GM12878 (cell line): ENCODE measurements around the gene TRABD2B. TPM values are rescaled to one million over a fixed set of nuclear protein-coding genes. Genes with fewer than 3 reads are reported as not detected.

ENCODE experiments used
- ATAC-seq: fragments of 200-7000 bp; cut with Tn5 transposase; 3 replicates; pipeline ENCODE4 v1.9.1; 2020; ENCODE audit warnings: mild to moderate bottlenecking, moderate library complexity
- BruUV-seq: library from RNA; stranded (reverse); fragments of 400-500 nt; replicated peaks from 2 replicates; lab custom pipeline; 2021; lab: Mats Ljungman, UMichigan
- CTCF ChIA-PET: fragments of 300-600 bp; sonication (Branson Sonifier 250); formaldehyde crosslinking; extraction: SDS; loops from one replicate; lab custom pipeline; 2021; ENCODE audit warnings: inconsistent platforms; lab: Yijun Ruan, JAX
- POLR2A ChIA-PET: fragments of 350-600 bp; formaldehyde crosslinking; extraction: SDS; loops from one replicate; lab custom pipeline; 2021; ENCODE audit warnings: inconsistent platforms; lab: Charles Lee
- RAD21 ChIA-PET: fragments of 300-600 bp; sonication (Branson Sonifier 250); formaldehyde crosslinking; loops from one replicate; lab custom pipeline; 2023; ENCODE audit warnings: antibody characterized with exemption; ENCODE audit not compliant: unreplicated experiment; lab: Charles Lee
- SMC1A ChIA-PET: fragments of 300-600 bp; sonication (Branson Sonifier 250); formaldehyde crosslinking; loops from one replicate; lab custom pipeline; 2023; ENCODE audit not compliant: unreplicated experiment, uncharacterized antibody; lab: Charles Lee
- DNase-seq: peaks from one replicate; pipeline ENCODE4 v3.0.0-alpha.2; 2011; ENCODE audit warnings: low read depth, low spot score
- FAIRE-seq: peaks from 3 replicates; lab custom pipeline; 2011; peaks lifted over from hg19 to GRCh38; lab: Jason Lieb, UNC
- H2AFZ ChIP-seq: 2 replicates; pipeline ENCODE4 v1.6.0; 2011; ENCODE audit warnings: low read depth, low read length, control low read depth; ENCODE audit not compliant: control insufficient read depth
- H3K27ac ChIP-seq: 2 replicates; pipeline ENCODE4 v1.5.1; 2011; ENCODE audit warnings: control low read depth; ENCODE audit not compliant: control insufficient read depth, insufficient read depth
- H3K27me3 ChIP-seq, 2 experiments: replicated peaks in 1 of 2; 2 replicates each; pipeline versions ENCODE4 v1.6.0 to v1.6.1; 2011; ENCODE audit warnings: low read length in 1 of 2; ENCODE audit not compliant: control insufficient read depth in 2 of 2, insufficient read depth in 2 of 2
- H3K36me3 ChIP-seq, 2 experiments: 2 replicates each; pipeline ENCODE4 v1.5.1; 2011; ENCODE audit warnings: low read length in 1 of 2; ENCODE audit not compliant: control insufficient read depth in 2 of 2, insufficient read depth in 2 of 2
- H3K4me1 ChIP-seq: 2 replicates; pipeline ENCODE4 v1.6.1; 2011; ENCODE audit warnings: mild to moderate bottlenecking, low read length, moderate library complexity, mixed read lengths; ENCODE audit not compliant: control insufficient read depth, insufficient read depth
- H3K4me2 ChIP-seq: 2 replicates; pipeline ENCODE4 v1.6.0; 2011; ENCODE audit warnings: control low read depth; ENCODE audit not compliant: control insufficient read depth, insufficient read depth
- H3K4me3 ChIP-seq: fragments of 200-600 bp; sonication (generic); 2 replicates; pipeline ENCODE4 v1.5.1; 2016
- H3K79me2 ChIP-seq: 2 replicates; pipeline ENCODE4 v1.6.0; 2011; ENCODE audit warnings: low read length; ENCODE audit not compliant: control insufficient read depth, insufficient read depth
- H3K9ac ChIP-seq: 2 replicates; pipeline ENCODE4 v1.8.0; 2011; ENCODE audit warnings: low read length, control low read depth, mixed read lengths; ENCODE audit not compliant: control insufficient read depth, insufficient read depth
- H3K9me3 ChIP-seq: replicated peaks from 3 replicates; pipeline ENCODE4 v1.5.1; 2011; ENCODE audit warnings: mild to moderate bottlenecking, low read length; ENCODE audit not compliant: control insufficient read depth, insufficient read depth
- H4K20me1 ChIP-seq: 2 replicates; pipeline ENCODE4 v1.6.0; 2011; ENCODE audit not compliant: control insufficient read depth, insufficient read depth
- BHLHE40 ChIP-seq, 2 experiments: fragments of 450-650 bp in 1 of 2; IDR thresholded peaks; 2 replicates each; pipeline ENCODE4 v1.6.1; 2011 to 2017; ENCODE audit warnings: low read depth in 2 of 2, borderline replicate concordance in 1 of 2, improper control_type of control experiment in 1 of 2, low read length in 1 of 2, mild to moderate bottlenecking in 1 of 2
- BRCA1 ChIP-seq: IDR thresholded peaks from 2 replicates; pipeline ENCODE4 v1.6.1; 2011; ENCODE audit warnings: low read depth, low read length, improper control_type of control experiment
- CEBPB ChIP-seq, 2 experiments: fragments of 150-350 bp in 1 of 2; IDR thresholded peaks; 2 replicates each; pipeline ENCODE4 v1.6.1; 2012 to 2014; ENCODE audit warnings: low read depth in 2 of 2, low read length in 2 of 2, borderline replicate concordance in 1 of 2, inconsistent platforms in 1 of 2
- IKZF2 ChIP-seq, 2 experiments: fragments of 450-650 bp; IDR thresholded peaks; 2 replicates each; pipeline ENCODE4 v1.6.1; 2017; ENCODE audit warnings: mild to moderate bottlenecking in 2 of 2, moderate library complexity in 2 of 2
- KLF5 ChIP-seq: fragments of 450-650 bp; IDR thresholded peaks from 2 replicates; pipeline ENCODE4 v1.6.1; 2014; ENCODE audit warnings: mild to moderate bottlenecking; ENCODE audit not compliant: partially characterized antibody
- RAD21 ChIP-seq: IDR thresholded peaks from 2 replicates; pipeline ENCODE4 v1.6.1; 2011; ENCODE audit warnings: mild to moderate bottlenecking, low read depth, low read length, moderate library complexity; ENCODE audit not compliant: insufficient read depth
- RB1 ChIP-seq: fragments of 450-650 bp; formaldehyde crosslinking; IDR thresholded peaks from 2 replicates; pipeline ENCODE4 v1.6.1; 2017; ENCODE audit warnings: mild to moderate bottlenecking, borderline replicate concordance
- SREBF1 ChIP-seq: IDR thresholded peaks from 2 replicates; pipeline ENCODE4 v1.6.1; 2012; ENCODE audit warnings: mild to moderate bottlenecking, low read length
- SREBF2 ChIP-seq: IDR thresholded peaks from 2 replicates; pipeline ENCODE4 v1.6.1; 2012; ENCODE audit warnings: mild to moderate bottlenecking, low read length
- SUZ12 ChIP-seq: fragments of 200-600 bp; sonication (generic); IDR thresholded peaks from one replicate; pipeline ENCODE4 v1.6.1; 2018; ENCODE audit warnings: antibody characterized with exemption, mild to moderate bottlenecking; ENCODE audit not compliant: unreplicated experiment
- ZZZ3 ChIP-seq: IDR thresholded peaks from 2 replicates; pipeline ENCODE4 v1.6.1; 2011; ENCODE audit warnings: low read depth; ENCODE audit not compliant: control insufficient read depth, insufficient read length
- WGBS: methylation state at CpG from one replicate; pipeline ENCODE4 v1.1.6; 2016; ENCODE audit warnings: low lambda C conversion rate; ENCODE audit not compliant: insufficient replicate concordance, insufficient coverage; ENCODE audit errors: missing lambda C conversion rate; 5-methylcytosine and 5-hydroxymethylcytosine counted together
- in situ Hi-C: fragments of 300-500 bp; cut with MboI; formaldehyde crosslinking; loops from 9 replicates; pipeline ENCODE4 v1.14.3; 2018; ENCODE audit warnings: mixed read lengths
- intact Hi-C: fragments of 100-400 bp; cut with micrococcal nuclease; formaldehyde crosslinking; loops from one replicate; pipeline ENCODE4 v1.14.2; 2022; ENCODE audit not compliant: unreplicated experiment
- polyA plus RNA-seq, 11 experiments: library from polyadenylated mRNA; depleted of rRNA in 4 of 11; unstranded in 6 of 11; stranded (reverse) in 5 of 11; fragments of >200 nt; fragmentation: Nextera tagmentation in 4 of 11; fragmentation: Illumina TruSeq in 1 of 11; extraction: Ambion mirVana in 4 of 11; extraction: Trizol in 1 of 11; gene quantifications; 1 replicate in 1 of 11; 2 replicates in 10 of 11; pipeline versions ENCODE4 v1.2.1 to v1.2.3, GENCODE V29; 2011 to 2016; ENCODE audit warnings: inconsistent platforms in 2 of 11, missing spikeins in 2 of 11, low read depth in 1 of 11
- total RNA-seq, 4 experiments: library from RNA; depleted of rRNA in 3 of 4; stranded (reverse); fragments of >200 nt in 3 of 4; fragmentation: Illumina TruSeq in 1 of 4; extraction: Trizol in 1 of 4; gene quantifications; 2 replicates each; pipeline versions ENCODE4 v1.2.1 to v1.2.3, GENCODE V29; 2013 to 2021

TRABD2B gene
- total and polyA plus RNA-seq, 10 of the 15 experiments (the other 5 are each of a cell fraction or from before 2014, with no cell fraction given), result not detected

DNA sequence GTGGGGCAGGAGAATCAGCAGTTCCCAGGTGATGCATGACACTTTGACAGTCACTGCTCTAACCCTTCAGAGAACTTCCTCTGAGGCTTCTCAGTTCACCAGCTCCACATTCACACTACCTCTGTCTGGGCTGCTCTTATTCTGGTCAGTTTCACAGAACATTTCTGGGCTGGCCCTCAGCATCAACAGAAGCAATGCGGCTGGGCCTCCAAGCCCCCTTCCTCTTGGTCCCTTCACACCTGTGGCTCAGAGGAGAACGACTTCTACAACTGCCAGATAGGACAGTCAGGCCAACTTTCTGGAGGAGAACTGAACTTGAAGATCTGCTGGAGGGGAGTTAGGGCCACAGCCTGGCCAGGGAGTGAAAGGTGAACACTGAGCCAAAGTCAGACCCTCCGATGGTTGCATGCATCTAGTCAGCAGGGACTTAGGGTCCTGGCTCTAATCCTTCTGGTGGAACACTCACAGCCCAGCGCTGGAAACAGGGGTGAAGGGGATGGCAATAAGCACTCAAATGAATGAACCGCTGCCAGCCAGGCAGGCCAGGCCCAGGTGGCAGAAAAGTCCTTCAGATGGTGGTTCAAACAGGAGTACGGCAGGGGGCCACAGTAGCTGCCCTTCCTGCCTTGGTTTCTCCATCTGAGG, 285.2 kb downstream of the TRABD2B start:
- SMC1A ChIA-PET, result no interaction called here
- H3K9ac ChIP-seq, result no peak overlapping the region
- CTCF ChIA-PET, result interaction anchor here (0.6 to 2.3 kb wide), 5 partner anchors 14 to 533 kb away, joined by 3 to 18 read pairs (median 5); partner anchors contain the start of gene FOXD2
- H3K79me2 ChIP-seq, result no peaks in the 10 kb centered on the region
- no peak for ATAC-seq
- no peaks in the 10 kb centered on the region; the same call in 1 of the 2 replicates for H4K20me1 ChIP-seq
- TF ChIP-seq BHLHE40 (IDR thresholded peaks at IDR 0.05; ENCODE audit: borderline replicate concordance in 1 of 2, low read depth in 2 of 2, low read length in 1 of 2) (no peak), SUZ12 (no peak), RB1 (no peak), KLF5 (no peak), BRCA1 (no peak), RAD21 (no peak), SREBF2 (no peak), CEBPB (IDR thresholded peaks at IDR 0.05; ENCODE audit: borderline replicate concordance in 1 of 2, low read depth in 2 of 2, low read length in 2 of 2) (no peak), SREBF1 (no peak), IKZF2 (IDR thresholded peaks at IDR 0.05) (no peak), ZZZ3 (no peak)
- POLR2A ChIA-PET, result interaction anchor here (1.1 kb wide), 1 partner anchor 14 kb away, joined by 4 read pairs; no protein-coding TSS in a partner anchor
- no peaks in the 10 kb centered on the region for H3K4me1 ChIP-seq
- BruUV-seq, result no TSS peak
- intact Hi-C loops, result loop anchor here (5.0 to 10.0 kb wide), 2 partner anchors 187 to 520 kb away; partner anchors contain the start of gene PDZK1IP1
- H3K27ac ChIP-seq, result no peak overlapping the region
- in situ Hi-C loops, result loop anchor here (5.0 kb wide), 2 partner anchors 280 to 325 kb away; no protein-coding TSS in a partner anchor
- H3K27me3 ChIP-seq, result peaks cover 12 to 13% of the 10 kb centered on the region in 2 experiments; a peak in 3 of 4 replicates
- WGBS, result 45% methylated on average over 6 of the region's 6 CpGs
- no peak for FAIRE-seq
- no peak overlapping the region for H2AFZ ChIP-seq
- H3K36me3 ChIP-seq, result no peaks in the 10 kb centered on the region
- no peak overlapping the region for H3K4me2 ChIP-seq
- RAD21 ChIA-PET, result interaction anchor here (0.9 kb wide), 1 partner anchor 323 kb away, joined by 3 read pairs; no protein-coding TSS in a partner anchor
- no peak overlapping the region for H3K4me3 ChIP-seq
- DNase-seq, result no peak
- no peaks in the 10 kb centered on the region for H3K9me3 ChIP-seq
